ENCODE results near the gene BCR. TPM values are rescaled to one million over a fixed set of nuclear protein-coding genes. Genes with fewer than 3 reads are reported as not detected.

BCR gene
- total RNA-seq, 4 donors from 2014 or later = 72.8 to 87.8 (median 79.3) TPM

- no peak for DNase-seq (ENCODE audit: low spot score in 2 of 2)
- Histone ChIP-seq H3K36me3 (no peaks in the 10 kb centered on the region), H3K27me3 (no peaks in the 10 kb centered on the region), H3K27ac (no peak overlapping the region), H3K4me3 (no peak overlapping the region), H3K4me1 (peaks cover 18% of the 10 kb centered on the region), H3K9me3 (no peaks in the 10 kb centered on the region)
- TF ChIP-seq POLR2AphosphoS5 (IDR thresholded peaks at IDR 0.05) = no peak
- TF ChIP-seq POLR2A (IDR thresholded peaks at IDR 0.05) = no peak
- 89% methylated on average over 8 of the region's 8 CpGs for WGBS
These were observed 17.5 kb downstream of the BCR start for GRCh38 chr22:23197836-23198235.

DNA sequence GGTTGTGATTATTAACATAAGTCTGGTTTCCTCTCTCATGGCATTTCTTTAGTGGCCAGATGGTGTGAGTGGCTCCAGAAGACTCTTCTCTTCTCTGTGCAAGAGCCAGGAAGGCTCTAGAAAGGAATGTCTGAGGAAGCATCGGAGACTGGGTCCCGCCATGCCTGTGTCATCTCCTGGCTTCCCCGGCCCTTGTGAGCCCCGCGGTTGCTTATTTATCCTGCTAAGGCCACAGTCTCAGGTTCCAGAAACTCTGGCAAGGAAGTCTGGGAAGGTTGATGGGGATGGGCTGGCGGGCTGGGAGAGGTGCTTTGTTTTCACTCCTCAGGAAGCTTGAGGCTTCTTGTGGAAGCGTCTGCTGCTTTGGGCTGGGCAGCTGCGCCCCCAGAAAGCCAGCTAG lies 18.9 kb downstream of the BCR start:
- TF ChIP-seq POLR2AphosphoS5 (IDR thresholded peaks at IDR 0.05) = no peak
- TF ChIP-seq, protein P1, sequence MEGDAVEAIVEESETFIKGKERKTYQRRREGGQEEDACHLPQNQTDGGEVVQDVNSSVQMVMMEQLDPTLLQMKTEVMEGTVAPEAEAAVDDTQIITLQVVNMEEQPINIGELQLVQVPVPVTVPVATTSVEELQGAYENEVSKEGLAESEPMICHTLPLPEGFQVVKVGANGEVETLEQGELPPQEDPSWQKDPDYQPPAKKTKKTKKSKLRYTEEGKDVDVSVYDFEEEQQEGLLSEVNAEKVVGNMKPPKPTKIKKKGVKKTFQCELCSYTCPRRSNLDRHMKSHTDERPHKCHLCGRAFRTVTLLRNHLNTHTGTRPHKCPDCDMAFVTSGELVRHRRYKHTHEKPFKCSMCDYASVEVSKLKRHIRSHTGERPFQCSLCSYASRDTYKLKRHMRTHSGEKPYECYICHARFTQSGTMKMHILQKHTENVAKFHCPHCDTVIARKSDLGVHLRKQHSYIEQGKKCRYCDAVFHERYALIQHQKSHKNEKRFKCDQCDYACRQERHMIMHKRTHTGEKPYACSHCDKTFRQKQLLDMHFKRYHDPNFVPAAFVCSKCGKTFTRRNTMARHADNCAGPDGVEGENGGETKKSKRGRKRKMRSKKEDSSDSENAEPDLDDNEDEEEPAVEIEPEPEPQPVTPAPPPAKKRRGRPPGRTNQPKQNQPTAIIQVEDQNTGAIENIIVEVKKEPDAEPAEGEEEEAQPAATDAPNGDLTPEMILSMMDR (IDR thresholded peaks at IDR 0.05) = no peak
- no peak for TF ChIP-seq EP300 (IDR thresholded peaks at IDR 0.05)
- TF ChIP-seq POLR2A (IDR thresholded peaks at IDR 0.05) = no peak
- Histone ChIP-seq H3K27ac (no peak overlapping the region), H3K27me3 (no peaks in the 10 kb centered on the region), H3K4me3 (no peak overlapping the region), H3K9me3 (no peaks in the 10 kb centered on the region), H3K4me1 (peaks cover 13% of the 10 kb centered on the region), H3K36me3 (no peaks in the 10 kb centered on the region)
- 62% methylated on average over 8 of the region's 8 CpGs for WGBS
- DNase-seq (ENCODE audit: low spot score in 2 of 2) = no peak

DNA sequence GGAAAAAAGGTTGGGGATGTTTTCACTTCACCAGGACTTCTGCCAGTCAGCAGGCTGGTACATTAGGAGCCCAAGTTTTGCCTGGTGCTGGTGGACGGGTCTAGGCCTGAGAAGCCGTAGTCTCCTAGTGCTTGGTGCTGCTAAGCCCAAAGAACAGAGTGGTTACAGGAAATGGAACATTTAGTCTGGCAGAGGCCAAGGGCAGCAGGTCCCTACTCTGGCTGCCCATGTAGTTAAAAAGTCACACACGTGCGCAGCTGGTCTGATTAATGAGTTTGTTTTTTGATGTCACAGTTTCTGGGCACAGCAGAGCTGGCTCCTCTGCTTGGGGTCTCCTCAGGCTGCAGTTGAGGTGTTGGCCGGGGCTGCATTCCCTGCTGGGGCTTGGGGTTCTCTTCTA lies 20.6 kb downstream of the BCR start:
- Histone ChIP-seq H3K4me3 (no peak overlapping the region), H3K9me3 (no peaks in the 10 kb centered on the region), H3K36me3 (no peaks in the 10 kb centered on the region), H3K4me1 (peaks cover 27% of the 10 kb centered on the region), H3K27ac (no peak overlapping the region), H3K27me3 (no peaks in the 10 kb centered on the region)
- 88% methylated on average over 3 of the region's 5 CpGs for WGBS
- TF ChIP-seq POLR2AphosphoS5 (IDR thresholded peaks at IDR 0.05) = no peak
- no peak for TF ChIP-seq EP300 (IDR thresholded peaks at IDR 0.05)
- TF ChIP-seq POLR2A (IDR thresholded peaks at IDR 0.05) = no peak
- TF ChIP-seq, protein P1 (IDR thresholded peaks at IDR 0.05) = no peak
- no peak for DNase-seq (ENCODE audit: low spot score in 2 of 2)

DNA sequence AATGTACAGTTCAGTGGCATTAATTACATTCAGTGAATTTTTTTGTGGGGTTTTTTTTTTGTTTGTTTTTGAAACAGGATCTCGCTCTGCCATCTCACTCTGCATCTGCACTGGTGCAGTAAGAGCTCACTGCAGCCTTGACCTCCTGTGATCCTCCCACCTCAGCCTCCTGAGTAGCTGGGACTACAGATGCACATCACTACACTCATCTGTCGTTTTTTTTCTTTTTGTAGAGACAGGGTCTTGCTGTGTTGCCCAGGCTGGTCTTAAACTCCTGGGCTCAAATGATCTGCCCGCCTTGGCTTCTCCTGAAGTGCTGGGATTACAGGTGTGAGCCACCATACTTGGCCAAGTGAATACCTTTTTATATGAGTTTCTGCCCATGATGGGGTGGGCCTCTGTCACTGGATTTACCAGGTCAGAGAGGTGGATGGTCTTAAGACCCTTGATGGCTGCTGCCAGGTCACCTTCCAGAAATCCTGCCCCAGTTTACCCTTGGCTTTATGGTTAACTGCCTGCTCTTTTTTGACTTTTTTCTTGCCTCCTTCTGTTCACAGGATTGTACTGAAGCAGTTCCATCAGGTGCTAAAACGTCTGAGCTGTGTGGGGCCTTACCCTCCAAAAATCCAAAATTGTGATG lies 22.6 kb downstream of the BCR start:
- H3K36me3 ChIP-seq = no peaks in the 10 kb centered on the region
- 86% methylated on average over 4 of the region's 4 CpGs for WGBS
- TF ChIP-seq EP300 (IDR thresholded peaks at IDR 0.05) = no peak
- TF ChIP-seq POLR2A (IDR thresholded peaks at IDR 0.05) = no peak
- no peak for TF ChIP-seq POLR2AphosphoS5 (IDR thresholded peaks at IDR 0.05)
- TF ChIP-seq, protein P1 (IDR thresholded peaks at IDR 0.05) = no peak
- DNase-seq (ENCODE audit: low spot score in 2 of 2) = no peak
- no peaks in the 10 kb centered on the region for H3K9me3 ChIP-seq
- H3K4me3 ChIP-seq = no peak overlapping the region
- H3K27ac ChIP-seq = no peak overlapping the region
- peaks cover 29% of the 10 kb centered on the region for H3K4me1 ChIP-seq
- H3K27me3 ChIP-seq = no peaks in the 10 kb centered on the region

DNA sequence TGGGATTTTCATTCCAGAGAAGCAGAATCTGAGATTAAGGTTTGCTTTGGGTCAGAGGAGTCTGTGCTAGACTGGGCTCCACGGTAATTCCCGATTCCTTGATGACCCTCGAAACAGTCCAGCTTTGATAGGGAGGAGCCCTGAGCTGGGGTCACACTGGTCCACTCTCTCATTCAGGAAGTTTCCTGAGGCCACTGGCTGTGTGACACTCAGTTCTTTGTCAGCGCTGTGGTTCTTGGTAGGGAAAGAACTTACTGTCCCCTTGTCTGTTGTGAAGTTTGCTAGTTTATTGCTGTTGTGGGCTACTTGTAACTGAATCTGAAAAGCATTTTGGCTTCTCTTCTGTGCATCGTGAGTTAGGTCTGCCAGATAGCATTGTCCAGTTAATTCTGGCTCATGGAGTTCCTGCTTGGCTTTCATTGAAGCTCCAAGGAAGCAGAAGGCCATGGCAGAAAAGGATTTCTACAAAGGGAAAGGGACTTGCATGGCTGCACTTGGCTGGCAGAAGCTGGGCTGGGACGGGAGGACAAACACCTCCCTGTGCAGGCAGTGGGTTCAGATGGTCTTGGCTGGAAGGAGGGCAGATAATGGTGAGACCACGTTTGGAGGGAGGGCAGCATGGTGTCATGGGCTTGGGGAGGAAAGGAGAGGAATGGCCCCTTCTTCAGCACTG lies 23.3 kb downstream of the BCR start:
- DNase-seq (ENCODE audit: low spot score in 2 of 2) = no peak
- 55% methylated on average over 7 of the region's 7 CpGs for WGBS
- Histone ChIP-seq H3K27me3 (no peaks in the 10 kb centered on the region), H3K4me1 (peaks cover 29% of the 10 kb centered on the region), H3K36me3 (no peaks in the 10 kb centered on the region), H3K27ac (peak overlapping the region; percentile 77), H3K4me3 (no peak overlapping the region), H3K9me3 (no peaks in the 10 kb centered on the region)
- TF ChIP-seq, protein P1 (IDR thresholded peaks at IDR 0.05) = no peak
- no peak for TF ChIP-seq EP300 (IDR thresholded peaks at IDR 0.05)
- TF ChIP-seq POLR2A (IDR thresholded peaks at IDR 0.05) = no peak
- no peak for TF ChIP-seq POLR2AphosphoS5 (IDR thresholded peaks at IDR 0.05)

Measured in suprapubic skin (tissue), 4 donors.